HepG2 (cell line): ENCODE results near the gene NUDT3. TPM values are rescaled to one million over a fixed set of nuclear protein-coding genes. Genes with fewer than 3 reads are reported as not detected.

Experiments
- HMG20A ChIP-seq: IDR thresholded peaks from 2 replicates; pipeline ENCODE4 v1.6.1; 2016; ENCODE audit warnings: borderline replicate concordance
- JUND ChIP-seq: sonication (generic); formaldehyde crosslinking; IDR thresholded peaks from 2 replicates; pipeline ENCODE4 v1.8.0; 2022; ENCODE audit warnings: mild to moderate bottlenecking, missing genetic modification reagents
- KDM1A ChIP-seq: IDR thresholded peaks from 2 replicates; pipeline ENCODE4 v1.6.1; 2016; ENCODE audit warnings: missing compliant biosample characterization
- MXD4 ChIP-seq: IDR thresholded peaks from 2 replicates; pipeline ENCODE4 v1.6.1; 2016; ENCODE audit warnings: mild to moderate bottlenecking, missing biosample characterization, missing genetic modification reagents
- MZF1 ChIP-seq: sonication (generic); formaldehyde crosslinking; IDR thresholded peaks from 2 replicates; pipeline ENCODE4 v1.8.1; 2023; ENCODE audit warnings: mild to moderate bottlenecking, missing genetic modification reagents, borderline replicate concordance
- NCOA5 ChIP-seq: sonication (generic); formaldehyde crosslinking; IDR thresholded peaks from 2 replicates; pipeline ENCODE4 v1.4.0; 2020; ENCODE audit warnings: missing genetic modification reagents
- PHF5A ChIP-seq: IDR thresholded peaks from one replicate; pipeline ENCODE4 v1.6.1; 2018; ENCODE audit warnings: low read depth, missing genetic modification reagents; ENCODE audit not compliant: unreplicated experiment
- YEATS2 ChIP-seq: sonication (generic); formaldehyde crosslinking; IDR thresholded peaks from 2 replicates; pipeline ENCODE4 v1.4.0; 2020; ENCODE audit warnings: missing genetic modification reagents, borderline replicate concordance
- ZBTB42 ChIP-seq: sonication (generic); formaldehyde crosslinking; IDR thresholded peaks from 2 replicates; pipeline ENCODE4 v1.5.0; 2020; ENCODE audit warnings: mild to moderate bottlenecking, missing genetic modification reagents
- ZNF10 ChIP-seq: sonication (generic); formaldehyde crosslinking; IDR thresholded peaks from 2 replicates; pipeline ENCODE4 v1.4.0; 2020; ENCODE audit warnings: mild to moderate bottlenecking, low read depth, missing genetic modification reagents, borderline replicate concordance
- ZNF34 ChIP-seq: sonication (generic); formaldehyde crosslinking; IDR thresholded peaks from 2 replicates; pipeline ENCODE4 v1.4.0; 2020; ENCODE audit warnings: mild to moderate bottlenecking, missing genetic modification reagents, borderline replicate concordance
- ZNF468 ChIP-seq: sonication (generic); formaldehyde crosslinking; IDR thresholded peaks from 2 replicates; pipeline ENCODE4 v1.8.0; 2022; ENCODE audit warnings: mild to moderate bottlenecking, moderate library complexity, missing genetic modification reagents
- ZNF546 ChIP-seq: sonication (generic); formaldehyde crosslinking; conservative IDR thresholded peaks from 2 replicates; pipeline ENCODE4 v1.8.1; 2023; ENCODE audit warnings: mild to moderate bottlenecking, missing genetic modification reagents
- ZNF674 ChIP-seq: sonication (generic); formaldehyde crosslinking; IDR thresholded peaks from 2 replicates; pipeline ENCODE4 v1.5.0; 2020; ENCODE audit warnings: low read depth, mild to moderate bottlenecking, missing genetic modification reagents
- ZNF709 ChIP-seq: sonication (generic); formaldehyde crosslinking; IDR thresholded peaks from 2 replicates; pipeline ENCODE4 v1.5.0; 2020; ENCODE audit warnings: mild to moderate bottlenecking, missing genetic modification reagents
- ZNF724P ChIP-seq: sonication (generic); formaldehyde crosslinking; IDR thresholded peaks from 2 replicates; pipeline ENCODE4 v1.8.0; 2022; ENCODE audit warnings: missing genetic modification reagents, borderline replicate concordance
- ZNF737 ChIP-seq: sonication (generic); formaldehyde crosslinking; IDR thresholded peaks from 2 replicates; pipeline ENCODE4 v1.5.0; 2020; ENCODE audit warnings: missing genetic modification reagents, mild to moderate bottlenecking, borderline replicate concordance
- ZNF780A ChIP-seq: sonication (generic); formaldehyde crosslinking; IDR thresholded peaks from 2 replicates; pipeline ENCODE4 v1.8.0; 2022; ENCODE audit warnings: mild to moderate bottlenecking, missing genetic modification reagents, moderate library complexity
- ZNF790 ChIP-seq: sonication (generic); formaldehyde crosslinking; IDR thresholded peaks from 2 replicates; pipeline ENCODE4 v1.8.0; 2022; ENCODE audit warnings: missing genetic modification reagents, mild to moderate bottlenecking, borderline replicate concordance
- polyA plus RNA-seq, 8 experiments: library from polyadenylated mRNA; depleted of rRNA in 3 of 8; stranded (reverse) in 7 of 8; unstranded in 1 of 8; fragments of >200 nt; fragmentation: Illumina TruSeq in 4 of 8; extraction: Trizol in 4 of 8; gene quantifications; 2 replicates each; pipeline versions ENCODE4 v1.2.1 to v1.2.3, GENCODE V29; 2011 to 2016; ENCODE audit warnings: low read depth in 4 of 8, missing spikeins in 1 of 8, mixed read lengths in 1 of 8; ENCODE audit not compliant: insufficient read depth in 1 of 8
- total RNA-seq, 5 experiments: library from RNA; depleted of rRNA; stranded (reverse); fragments of >200 nt; fragmentation: Illumina TruSeq; extraction: Trizol; gene quantifications; 2 replicates each; pipeline ENCODE4 v1.2.3, GENCODE V29; 2016; ENCODE audit warnings: low read depth in 1 of 5
- TF ChIP-seq, protein P1 (sequence below): sonication (generic); formaldehyde crosslinking; IDR thresholded peaks from 2 replicates; pipeline ENCODE4 v1.4.0; 2020; ENCODE audit warnings: low read depth, mild to moderate bottlenecking, missing genetic modification reagents
- TF ChIP-seq, protein P2 (sequence below): sonication (generic); formaldehyde crosslinking; IDR thresholded peaks from 2 replicates; pipeline ENCODE4 v1.4.0; 2020; ENCODE audit warnings: missing genetic modification reagents
- TF ChIP-seq, protein P3 (sequence below): sonication (generic); formaldehyde crosslinking; IDR thresholded peaks from 2 replicates; pipeline ENCODE4 v1.8.0; 2022; ENCODE audit warnings: missing genetic modification reagents, low read depth, mild to moderate bottlenecking, borderline replicate concordance
- TF ChIP-seq, protein P4 (sequence below): sonication (generic); formaldehyde crosslinking; IDR thresholded peaks from 2 replicates; pipeline ENCODE4 v1.5.1; 2020; ENCODE audit warnings: missing genetic modification reagents, mild to moderate bottlenecking, borderline replicate concordance
- TF ChIP-seq, protein P5 (sequence below): IDR thresholded peaks from 2 replicates; pipeline ENCODE4 v1.6.1; 2016; ENCODE audit warnings: low read depth, control low read depth

NUDT3 gene
- total and polyA plus RNA-seq, 2 of the 13 experiments (the other 11 are each of a cell fraction or from before 2014, with no cell fraction given) = 20.2 to 20.6 TPM

DNA sequence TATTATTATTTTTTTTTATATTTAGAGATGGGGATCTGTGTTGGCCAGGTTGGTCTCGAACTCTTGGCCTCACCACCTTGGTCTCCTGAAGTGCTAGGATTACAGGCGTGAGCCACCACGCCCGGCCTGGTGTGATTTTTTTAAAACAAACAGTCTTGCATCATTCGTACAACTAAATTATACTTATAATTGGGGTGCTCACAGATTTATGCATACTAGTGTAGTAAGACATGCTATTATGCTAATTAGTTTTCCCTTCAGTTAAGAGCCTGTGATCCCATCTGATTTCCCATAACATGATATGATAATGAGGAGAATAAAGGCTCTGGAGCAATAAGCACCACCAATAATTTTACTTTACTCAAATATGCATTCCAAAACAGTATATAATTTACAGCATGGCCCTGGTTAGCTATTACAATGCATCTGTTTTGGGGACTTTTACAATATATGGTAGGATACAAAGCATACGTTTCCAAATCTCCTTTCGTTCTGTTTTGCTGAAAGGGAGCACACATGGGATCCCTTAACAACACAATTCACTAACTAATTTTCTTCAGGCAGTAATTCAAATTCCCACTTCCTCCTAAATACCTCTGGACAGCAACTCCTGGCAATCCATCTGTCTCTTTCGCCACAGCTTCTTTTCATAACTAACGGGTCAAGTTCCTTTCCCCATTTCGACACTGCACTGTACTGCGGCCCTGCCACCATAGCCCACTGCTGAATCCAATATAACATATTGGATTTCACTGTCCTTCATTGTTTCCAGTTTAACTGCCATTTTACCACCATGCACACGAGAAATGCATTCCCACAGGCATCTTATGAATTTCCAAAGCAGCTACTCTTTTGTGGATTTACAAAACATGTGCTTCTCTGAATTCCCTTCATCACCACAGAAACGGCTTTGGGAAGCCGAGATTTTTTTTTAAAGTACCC lies 1.7 kb downstream of the NUDT3 start (continued):
- TF ChIP-seq ZNF468 (CRISPR knock-in tag) = no peak
- TF ChIP-seq KDM1A (CRISPR knock-in tag) = no peak
- TF ChIP-seq, protein P1, sequence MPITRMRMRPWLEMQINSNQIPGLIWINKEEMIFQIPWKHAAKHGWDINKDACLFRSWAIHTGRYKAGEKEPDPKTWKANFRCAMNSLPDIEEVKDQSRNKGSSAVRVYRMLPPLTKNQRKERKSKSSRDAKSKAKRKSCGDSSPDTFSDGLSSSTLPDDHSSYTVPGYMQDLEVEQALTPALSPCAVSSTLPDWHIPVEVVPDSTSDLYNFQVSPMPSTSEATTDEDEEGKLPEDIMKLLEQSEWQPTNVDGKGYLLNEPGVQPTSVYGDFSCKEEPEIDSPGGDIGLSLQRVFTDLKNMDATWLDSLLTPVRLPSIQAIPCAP (CRISPR knock-in tag) = no peak
- TF ChIP-seq JUND (CRISPR knock-in tag) = no peak
- TF ChIP-seq PHF5A (CRISPR knock-in tag) = no peak
- no peak for TF ChIP-seq ZNF34
- TF ChIP-seq ZBTB42 (CRISPR knock-in tag) = no peak
- no peak for TF ChIP-seq HMG20A (CRISPR knock-in tag)
- no peak for TF ChIP-seq MZF1 (CRISPR knock-in tag)
- TF ChIP-seq, protein P2, sequence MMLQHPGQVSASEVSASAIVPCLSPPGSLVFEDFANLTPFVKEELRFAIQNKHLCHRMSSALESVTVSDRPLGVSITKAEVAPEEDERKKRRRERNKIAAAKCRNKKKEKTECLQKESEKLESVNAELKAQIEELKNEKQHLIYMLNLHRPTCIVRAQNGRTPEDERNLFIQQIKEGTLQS = no peak
- TF ChIP-seq, protein P3, sequence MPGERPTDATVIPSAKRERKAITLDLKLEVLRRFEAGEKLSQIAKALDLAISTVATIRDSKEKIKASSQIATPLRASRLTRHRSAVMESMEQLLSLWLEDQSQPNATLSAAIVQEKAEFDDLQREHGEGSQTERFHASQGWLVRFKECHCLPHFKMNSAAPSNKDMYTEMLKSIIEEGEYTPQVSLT = no peak
- no peak for TF ChIP-seq ZNF674 (CRISPR knock-in tag)
- TF ChIP-seq ZNF737 (CRISPR knock-in tag) = no peak
- TF ChIP-seq NCOA5 (CRISPR knock-in tag) = no peak
- no peak for TF ChIP-seq ZNF709
- TF ChIP-seq ZNF546 (CRISPR knock-in tag) = no peak
- TF ChIP-seq, protein P4, sequence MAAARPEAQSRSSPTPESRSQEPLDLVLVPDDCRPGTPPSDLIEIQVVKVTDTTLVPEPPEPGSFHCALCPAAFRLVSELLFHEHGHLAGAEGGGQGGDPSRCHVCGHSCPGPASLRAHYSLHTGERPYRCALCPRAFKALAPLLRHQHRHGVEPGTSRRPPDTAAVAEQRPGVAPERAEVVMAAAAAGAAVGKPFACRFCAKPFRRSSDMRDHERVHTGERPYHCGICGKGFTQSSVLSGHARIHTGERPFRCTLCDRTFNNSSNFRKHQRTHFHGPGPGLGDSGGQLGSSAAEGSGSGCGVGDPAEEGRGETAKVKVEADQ (CRISPR knock-in tag) = no peak
- no peak for TF ChIP-seq ZNF780A (CRISPR knock-in tag)
- TF ChIP-seq YEATS2 = no peak
- TF ChIP-seq ZNF10 (CRISPR knock-in tag) = no peak
- TF ChIP-seq ZNF790 = no peak
- no peak for TF ChIP-seq ZNF724P (CRISPR knock-in tag)
- no peak for TF ChIP-seq MXD4
- TF ChIP-seq, protein P5, sequence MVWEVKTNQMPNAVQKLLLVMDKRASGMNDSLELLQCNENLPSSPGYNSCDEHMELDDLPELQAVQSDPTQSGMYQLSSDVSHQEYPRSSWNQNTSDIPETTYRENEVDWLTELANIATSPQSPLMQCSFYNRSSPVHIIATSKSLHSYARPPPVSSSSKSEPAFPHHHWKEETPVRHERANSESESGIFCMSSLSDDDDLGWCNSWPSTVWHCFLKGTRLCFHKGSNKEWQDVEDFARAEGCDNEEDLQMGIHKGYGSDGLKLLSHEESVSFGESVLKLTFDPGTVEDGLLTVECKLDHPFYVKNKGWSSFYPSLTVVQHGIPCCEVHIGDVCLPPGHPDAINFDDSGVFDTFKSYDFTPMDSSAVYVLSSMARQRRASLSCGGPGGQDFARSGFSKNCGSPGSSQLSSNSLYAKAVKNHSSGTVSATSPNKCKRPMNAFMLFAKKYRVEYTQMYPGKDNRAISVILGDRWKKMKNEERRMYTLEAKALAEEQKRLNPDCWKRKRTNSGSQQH (CRISPR knock-in tag) = peak; percentile 55; the same call in 1 of the 2 replicates
